ENCODE data around the gene ELL.

Gene ELL

GRCh38 chr19:18466354-18466753, 55.5 kb downstream of the ELL start:
- DNase-seq, result no peak

GRCh38 chr19:18465964-18466339, 55.9 kb downstream of the ELL start:
- DNase-seq, result no peak

GRCh38 chr19:18465214-18465963, 56.5 kb downstream of the ELL start:
- no peak for DNase-seq

GRCh38 chr19:18464646-18465045, 57.2 kb downstream of the ELL start:
- DNase-seq, result no peak

- DNase-seq, result no peak
Measured at GRCh38 chr19:18461471-18461870, 60.4 kb downstream of the ELL start.

- DNase-seq, result no peak
Measured at GRCh38 chr19:18460900-18461299, 61.0 kb downstream of the ELL start.

- DNase-seq, result no peak
Measured at GRCh38 chr19:18457483-18458331, 64.2 kb downstream of the ELL start.

- DNase-seq, result no peak
Measured at GRCh38 chr19:18456974-18457373, 64.9 kb downstream of the ELL start.

GRCh38 chr19:18456279-18456678, 65.6 kb downstream of the ELL start:
- no peak for DNase-seq

- no peak for DNase-seq
Measured at GRCh38 chr19:18453269-18454024, 68.4 kb downstream of the ELL start.

GRCh38 chr19:18452386-18452785, 69.5 kb downstream of the ELL start:
- DNase-seq, result no peak

- DNase-seq, result peak; percentile 90
Measured at GRCh38 chr19:18450931-18451836, 70.7 kb downstream of the ELL start.

- DNase-seq, result no peak
Measured at GRCh38 chr19:18450021-18450930, 71.6 kb downstream of the ELL start.

GRCh38 chr19:18449552-18449951, 72.3 kb downstream of the ELL start:
- no peak for DNase-seq

GRCh38 chr19:18446811-18447359, 75.0 kb downstream of the ELL start:
- no peak for DNase-seq

GRCh38 chr19:18446145-18446810, 75.6 kb downstream of the ELL start:
- no peak for DNase-seq

- DNase-seq, result no peak
Measured at GRCh38 chr19:18445262-18445948, 76.5 kb downstream of the ELL start.

GRCh38 chr19:18444513-18444912, 77.4 kb downstream of the ELL start:
- DNase-seq, result no peak

- DNase-seq, result no peak
Measured at GRCh38 chr19:18443831-18444230, 78.0 kb downstream of the ELL start.

GRCh38 chr19:18443406-18443805, 78.5 kb downstream of the ELL start:
- DNase-seq, result no peak
